ENCODE results near the gene ZNF578. TPM values are rescaled to one million over a fixed set of nuclear protein-coding genes. Genes with fewer than 3 reads are reported as not detected.

The ZNF578 gene
- total and polyA plus RNA-seq, 9 of the 15 experiments (the other 6 are each of a cell fraction or from before 2014, with no cell fraction given), result 0.05 to 0.29 (median 0.15) TPM

- TF ChIP-seq NEUROD1 (IDR thresholded peaks at IDR 0.05; ENCODE audit: borderline replicate concordance, low read depth, low read length, partially characterized antibody) (no peak), ZNF311 (CRISPR knock-in tag; IDR thresholded peaks at IDR 0.05) (no peak), SNIP1 (IDR thresholded peaks at IDR 0.05; ENCODE audit: low read depth) (no peak), GABPB1 (CRISPR knock-in tag; IDR thresholded peaks at IDR 0.05) (peak; percentile 42; the same call in 1 of the 2 replicates), ZNF583 (CRISPR knock-in tag; IDR thresholded peaks at IDR 0.05) (no peak), BACH1 (tag; IDR thresholded peaks at IDR 0.05) (no peak), ZNF280A (IDR thresholded peaks at IDR 0.05; ENCODE audit: low read depth, partially characterized antibody) (no peak), ETS2 (tag; IDR thresholded peaks at IDR 0.05; ENCODE audit: borderline replicate concordance, poor library complexity, severe bottlenecking) (no peak), HMG20B (CRISPR knock-in tag; IDR thresholded peaks at IDR 0.05) (no peak), ZNF766 (CRISPR knock-in tag; conservative IDR thresholded peaks at IDR 0.05) (no peak), ZNF174 (CRISPR knock-in tag; IDR thresholded peaks at IDR 0.05) (no peak), ESRRA (IDR thresholded peaks at IDR 0.05; ENCODE audit: borderline replicate concordance, low read depth) (peak; percentile 68), STAT5B (CRISPR knock-in tag; IDR thresholded peaks at IDR 0.05) (no peak), PCBP1 (IDR thresholded peaks at IDR 0.05; ENCODE audit: low read depth, low read length, poor library complexity, severe bottlenecking) (no peak), ZSCAN32 (CRISPR knock-in tag; IDR thresholded peaks at IDR 0.05) (no peak), FUS (optimal IDR thresholded peaks at IDR 0.05; ENCODE audit: low read depth, low read length) (no peak), HCFC1 (IDR thresholded peaks at IDR 0.05; ENCODE audit: low read depth, low read length) (no peak; the same call in 1 of the 2 replicates), CREB1 (IDR thresholded peaks at IDR 0.05) (no peak; the same call in 1 of the 2 replicates), CREB1 (CRISPR knock-in tag; IDR thresholded peaks at IDR 0.05) (peak; percentile 36; the same call in 1 of the 2 replicates), MEF2D (tag; conservative IDR thresholded peaks at IDR 0.05; ENCODE audit: low read depth) (no peak), CHAMP1 (IDR thresholded peaks at IDR 0.05) (no peak), FIP1L1 (IDR thresholded peaks at IDR 0.05; ENCODE audit: low read depth, low read length, poor library complexity, severe bottlenecking) (no peak), TAF1 (IDR thresholded peaks at IDR 0.05; ENCODE audit: control insufficient read depth, extremely low read depth, insufficient read depth, low read length, severe bottlenecking) (peak; percentile 80), PHTF2 (CRISPR knock-in tag; IDR thresholded peaks at IDR 0.05) (no peak), RFX1 (IDR thresholded peaks at IDR 0.05) (peak; percentile 79), RBM39 (optimal IDR thresholded peaks at IDR 0.05; ENCODE audit: low read depth, low read length) (no peak)
These were observed 74.0 kb downstream of the ZNF578 start, which contains the start of gene ZNF808 (continued) for GRCh38 chr19:52527134-52527955.
